Measurements from ENCODE around the gene WDR45B.

DNA sequence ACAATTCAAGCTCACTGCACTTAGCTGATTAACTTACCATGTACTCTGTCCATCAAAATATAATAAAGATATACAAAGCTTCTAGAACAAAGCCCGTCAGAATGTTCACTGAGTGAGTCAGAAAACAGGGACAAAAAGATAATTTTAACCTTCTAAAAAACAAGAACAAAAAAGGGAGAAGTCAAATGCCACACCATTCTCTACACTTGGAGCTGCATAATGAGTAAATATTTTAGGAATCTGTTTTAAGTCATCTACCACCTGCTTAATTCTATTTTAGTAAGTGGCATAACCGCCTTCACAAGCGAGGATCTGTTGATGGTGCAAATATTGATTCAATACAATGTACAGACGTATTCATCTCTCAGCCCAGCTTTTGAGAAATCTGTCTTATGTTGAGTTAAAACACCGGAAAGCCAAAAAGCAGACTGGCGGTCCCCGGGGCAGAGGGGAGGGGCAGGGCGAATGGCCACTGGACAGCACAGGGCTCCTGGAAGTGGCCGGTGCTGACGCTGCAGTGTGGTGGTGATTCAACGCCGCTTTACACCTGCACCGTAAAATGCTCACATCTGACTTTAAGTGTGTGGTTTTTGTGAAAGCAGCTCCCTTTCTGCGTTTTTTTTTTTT, 30.1 kb upstream of the WDR45B start:
- TF ChIP-seq, protein P1, sequence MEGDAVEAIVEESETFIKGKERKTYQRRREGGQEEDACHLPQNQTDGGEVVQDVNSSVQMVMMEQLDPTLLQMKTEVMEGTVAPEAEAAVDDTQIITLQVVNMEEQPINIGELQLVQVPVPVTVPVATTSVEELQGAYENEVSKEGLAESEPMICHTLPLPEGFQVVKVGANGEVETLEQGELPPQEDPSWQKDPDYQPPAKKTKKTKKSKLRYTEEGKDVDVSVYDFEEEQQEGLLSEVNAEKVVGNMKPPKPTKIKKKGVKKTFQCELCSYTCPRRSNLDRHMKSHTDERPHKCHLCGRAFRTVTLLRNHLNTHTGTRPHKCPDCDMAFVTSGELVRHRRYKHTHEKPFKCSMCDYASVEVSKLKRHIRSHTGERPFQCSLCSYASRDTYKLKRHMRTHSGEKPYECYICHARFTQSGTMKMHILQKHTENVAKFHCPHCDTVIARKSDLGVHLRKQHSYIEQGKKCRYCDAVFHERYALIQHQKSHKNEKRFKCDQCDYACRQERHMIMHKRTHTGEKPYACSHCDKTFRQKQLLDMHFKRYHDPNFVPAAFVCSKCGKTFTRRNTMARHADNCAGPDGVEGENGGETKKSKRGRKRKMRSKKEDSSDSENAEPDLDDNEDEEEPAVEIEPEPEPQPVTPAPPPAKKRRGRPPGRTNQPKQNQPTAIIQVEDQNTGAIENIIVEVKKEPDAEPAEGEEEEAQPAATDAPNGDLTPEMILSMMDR (IDR thresholded peaks at IDR 0.05) = no peak
- no peak for TF ChIP-seq POLR2A (IDR thresholded peaks at IDR 0.05)
